Aorta (tissue), 5 donors: ENCODE measurements around the gene PCSK6. TPM values are rescaled to one million over a fixed set of nuclear protein-coding genes. Genes with fewer than 3 reads are reported as not detected.
"Not testable (repeated sequence)": the region's sequence is repeated elsewhere in the genome, so short reads cannot be mapped to it uniquely, and the experiment has no call there.

Experiments
- ATAC-seq: fragments of 200-7000 bp; cut with Tn5 transposase; one replicate; pipeline ENCODE4 v1.9.1; 2022; ENCODE audit warnings: moderate library complexity; ENCODE audit not compliant: low FRiP score
- DNase-seq, 2 donors: peaks; one replicate each; pipeline ENCODE4 v3.0.0-alpha.2; 2020
- H3K27ac ChIP-seq, 2 donors: one replicate each; pipeline ENCODE4 v1.5.1; 2013; ENCODE audit warnings: low read length in 2 of 2, mild to moderate bottlenecking in 2 of 2, moderate library complexity in 2 of 2, control low read depth in 1 of 2, inconsistent platforms in 1 of 2, low read depth in 1 of 2
- H3K27me3 ChIP-seq, 2 donors: one replicate each; pipeline ENCODE4 v1.6.1; 2013; ENCODE audit warnings: control low read depth in 1 of 2, low read length in 1 of 2, mild to moderate bottlenecking in 1 of 2, moderate library complexity in 1 of 2; ENCODE audit not compliant: insufficient read depth in 2 of 2, control insufficient read depth in 1 of 2
- H3K36me3 ChIP-seq, 2 donors: one replicate each; pipeline ENCODE4 v1.6.1; 2013; ENCODE audit warnings: control low read depth in 1 of 2, low read length in 1 of 2, mild to moderate bottlenecking in 1 of 2; ENCODE audit not compliant: insufficient read depth in 2 of 2, control insufficient read depth in 1 of 2
- H3K4me1 ChIP-seq, 2 donors: one replicate each; pipeline ENCODE4 v1.6.1; 2013; ENCODE audit warnings: low read length in 2 of 2, control low read depth in 1 of 2, mild to moderate bottlenecking in 1 of 2, moderate library complexity in 1 of 2; ENCODE audit not compliant: insufficient read depth in 2 of 2, control insufficient read depth in 1 of 2
- H3K4me3 ChIP-seq, 2 donors: one replicate each; pipeline ENCODE4 v1.5.1; 2013; ENCODE audit warnings: low read length in 2 of 2, control low read depth in 1 of 2, mild to moderate bottlenecking in 1 of 2
- H3K9me3 ChIP-seq: one replicate; pipeline ENCODE4 v1.6.1; 2013; ENCODE audit warnings: mild to moderate bottlenecking, low read length; ENCODE audit not compliant: control insufficient read depth
- WGBS, 2 donors: extraction: QIAGEN DNeasy Blood & Tissue Kit; methylation state at CpG; one replicate each; pipeline ENCODE4 v1.1.7; 2013; 5-methylcytosine and 5-hydroxymethylcytosine counted together
- intact Hi-C, 2 donors: fragments of 100-400 bp; cut with DNase I; formaldehyde crosslinking; loops; one replicate each; pipeline versions ENCODE4 v1.14.2 to v1.15.0; 2022
- polyA plus RNA-seq, 2 donors: library from polyadenylated mRNA; stranded (reverse); fragments of 200-250 nt; gene quantifications; one replicate each; pipeline ENCODE4 v1.2.3, GENCODE V29; 2013
- total RNA-seq, 2 donors: library from RNA; stranded (reverse); fragmentation: NEBNext Ultra II Directional; extraction: Animal tissue kit (Norgen Biotek cat#: 25700); gene quantifications; one replicate each; pipeline ENCODE4 v1.2.1, GENCODE V29; 2021
- donor health status: healthy with polysubstance abuse.
- donor health status: Bipolar disorder and iron deficiency.
- donor health status: DM: no; HTN: no; CAD: no.
- donor health status: DM: no; HTN: no; CAD: no.
- donor health status: DM: yes; HTN: yes; CAD: no.

PCSK6 gene
- total and polyA plus RNA-seq, 4 donors = 1.6 to 11.2 (median 5.0) TPM; not detected in 1

DNA sequence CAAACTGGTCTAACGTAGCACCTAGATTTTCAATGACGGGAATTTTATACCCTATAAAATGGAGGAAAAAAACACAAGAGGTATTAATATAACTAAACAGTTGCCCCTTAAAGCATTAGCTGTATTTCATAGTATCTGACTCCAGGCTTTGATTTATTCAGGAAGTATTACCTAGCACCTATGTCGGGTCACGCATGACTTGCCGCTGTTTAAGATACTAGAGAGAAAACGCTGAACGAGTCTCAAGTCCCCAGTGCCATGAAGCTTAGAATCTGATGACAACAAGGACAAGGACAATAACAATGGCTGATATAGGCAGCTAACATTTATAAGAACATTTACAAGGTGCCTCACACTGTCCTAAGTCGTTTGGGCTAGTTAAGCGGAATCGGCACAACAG, 196.4 kb downstream of the PCSK6 start:
- Histone ChIP-seq H3K27me3 (no peaks in the 10 kb centered on the region), H3K4me1 (no peaks in the 10 kb centered on the region), H3K9me3 (no peaks in the 10 kb centered on the region), H3K27ac (no peak overlapping the region), H3K36me3 (peaks cover 0 to 2% of the 10 kb centered on the region in 2 donors), H3K4me3 (no peak overlapping the region)
- DNase-seq (no peak), ATAC-seq (no peak)
- WGBS, 2 donors = 82 to 84% methylated on average over 10 of the region's 10 CpGs
- intact Hi-C loops = loop anchor here in 1 of 2 donors (10.0 kb wide), 1 partner anchor 688 kb away; the partner anchor contains the start of genes ASB7 and LINS1

DNA sequence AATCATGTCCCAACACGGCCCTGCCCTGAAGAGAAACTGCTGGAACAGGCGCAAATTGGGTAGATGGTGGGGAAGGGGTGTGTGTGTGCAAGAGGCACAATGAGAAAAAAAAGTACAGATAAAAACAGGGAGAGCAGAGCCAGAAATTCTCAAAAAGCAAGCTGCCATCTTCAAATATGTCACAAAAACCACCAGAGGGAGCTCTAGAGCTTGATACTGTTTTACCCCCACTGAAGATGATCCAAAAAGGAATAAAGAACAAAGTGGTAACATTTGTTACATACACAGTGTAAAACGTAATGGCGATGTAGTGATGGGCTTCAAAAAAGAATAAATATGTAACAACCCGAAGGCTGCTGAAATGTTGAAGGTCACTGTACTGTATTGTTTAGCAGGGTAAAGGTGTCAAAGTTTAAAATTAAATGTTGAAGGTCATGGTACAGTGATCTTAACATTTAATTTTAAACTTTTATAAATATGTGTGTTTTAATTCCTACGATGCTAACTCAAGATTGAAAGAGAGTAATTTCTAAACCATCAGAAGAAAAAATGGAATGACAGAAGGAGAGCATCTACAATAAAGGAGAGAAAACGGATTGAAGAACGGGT, 200.5 kb downstream of the PCSK6 start:
- no peaks in the 10 kb centered on the region for H3K4me1 ChIP-seq
- H3K9me3 ChIP-seq = no peaks in the 10 kb centered on the region
- no peak overlapping the region for H3K27ac ChIP-seq
- H3K36me3 ChIP-seq = peaks cover 2 to 4% of the 10 kb centered on the region in 2 donors
- intact Hi-C loops = no loop called here
- ATAC-seq (no peak), DNase-seq (no peak)
- H3K4me3 ChIP-seq = no peak overlapping the region
- no peaks in the 10 kb centered on the region for H3K27me3 ChIP-seq
- WGBS, 2 donors = 79 to 82% methylated on average over 8 of the region's 8 CpGs

DNA sequence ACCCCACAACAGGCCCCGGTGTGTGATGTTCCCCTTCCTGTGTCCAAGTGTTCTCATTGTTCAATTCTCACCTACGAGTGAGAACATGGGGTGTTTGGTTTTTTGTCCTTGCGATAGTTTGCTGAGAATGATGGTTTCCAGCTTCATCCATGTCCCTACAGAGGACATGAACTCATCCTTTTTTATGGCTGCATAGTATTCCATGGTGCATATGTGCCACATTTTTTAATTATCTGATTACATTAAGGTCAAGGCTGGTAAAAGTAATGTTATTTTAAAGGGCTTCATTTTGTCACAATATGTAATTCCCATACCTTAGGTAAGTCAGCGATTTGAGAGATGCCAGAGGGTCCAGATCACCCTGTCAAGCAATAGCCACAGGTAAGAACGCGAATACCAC, 202.2 kb downstream of the PCSK6 start:
- 95 to 98% methylated on average over 6 of the region's 6 CpGs for WGBS, 2 donors
- H3K9me3 ChIP-seq, H3K36me3 ChIP-seq, H3K4me1 ChIP-seq, DNase-seq, H3K4me3 ChIP-seq, intact Hi-C loops, H3K27ac ChIP-seq, H3K27me3 ChIP-seq, ATAC-seq: not testable (repeated sequence)

DNA sequence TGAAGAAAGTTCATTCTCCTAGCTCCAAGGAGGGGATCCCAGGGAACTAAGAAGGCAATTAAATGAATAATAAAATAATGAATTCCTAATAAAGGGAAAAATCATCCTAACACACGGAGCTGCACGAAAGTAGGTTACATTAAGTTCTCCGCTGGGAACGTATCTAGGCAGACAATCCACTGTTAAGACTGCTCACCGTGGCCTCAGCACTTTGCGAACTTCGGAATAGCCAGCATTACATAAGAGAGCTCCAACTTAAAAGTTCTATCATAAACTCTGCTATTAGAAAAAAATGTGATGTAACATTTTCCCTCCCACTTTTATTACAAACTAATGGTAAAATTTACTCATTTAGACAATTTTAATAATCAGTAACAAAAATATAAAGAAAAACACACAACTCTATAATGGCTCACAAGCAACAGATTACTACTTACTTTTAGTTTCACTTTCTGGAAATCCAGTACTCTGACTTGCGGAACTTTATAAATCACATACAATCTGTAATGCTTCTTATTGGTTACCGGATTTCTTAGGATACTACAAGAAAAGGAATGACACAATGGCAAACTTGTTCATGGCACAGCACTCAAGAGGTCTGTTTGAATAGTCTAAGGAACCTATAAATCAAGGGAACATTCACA, 202.9 kb downstream of the PCSK6 start:
- Histone ChIP-seq H3K4me3 (no peak overlapping the region), H3K27ac (no peak overlapping the region), H3K9me3 (no peaks in the 10 kb centered on the region), H3K36me3 (peaks cover 2 to 7% of the 10 kb centered on the region in 2 donors), H3K4me1 (no peaks in the 10 kb centered on the region), H3K27me3 (no peaks in the 10 kb centered on the region)
- intact Hi-C loops = no loop called here
- ATAC-seq (no peak), DNase-seq (no peak)
- WGBS, 2 donors = 91 to 93% methylated on average over 9 of the region's 9 CpGs

DNA sequence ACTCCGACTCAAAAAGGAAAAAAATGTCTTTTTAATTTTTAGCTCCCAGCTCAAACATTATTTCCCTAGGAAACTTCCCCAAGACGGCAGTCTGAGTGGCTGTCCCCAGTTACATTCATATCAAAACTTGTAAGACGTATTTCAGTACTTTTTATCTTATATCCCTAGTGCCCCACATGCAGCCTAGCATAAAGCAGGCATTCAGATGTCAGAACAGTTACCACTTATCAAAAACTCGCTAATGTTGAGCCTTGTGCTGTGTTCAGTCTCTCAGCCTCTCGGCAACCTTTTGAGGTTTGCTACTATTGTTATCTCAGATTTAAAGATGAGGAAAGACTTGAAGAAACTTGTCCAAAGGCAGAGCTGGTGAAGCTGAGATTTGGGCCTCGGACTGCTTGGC, 205.6 kb downstream of the PCSK6 start:
- Histone ChIP-seq H3K4me3 (no peak overlapping the region), H3K36me3 (peaks cover 2 to 11% of the 10 kb centered on the region in 2 donors), H3K27ac (no peak overlapping the region), H3K27me3 (no peaks in the 10 kb centered on the region), H3K9me3 (no peaks in the 10 kb centered on the region), H3K4me1 (no peaks in the 10 kb centered on the region)
- no peak for DNase-seq
- intact Hi-C loops = no loop called here
- no peak for ATAC-seq
- WGBS, 2 donors = 84 to 96% methylated on average over 6 of the region's 6 CpGs

DNA sequence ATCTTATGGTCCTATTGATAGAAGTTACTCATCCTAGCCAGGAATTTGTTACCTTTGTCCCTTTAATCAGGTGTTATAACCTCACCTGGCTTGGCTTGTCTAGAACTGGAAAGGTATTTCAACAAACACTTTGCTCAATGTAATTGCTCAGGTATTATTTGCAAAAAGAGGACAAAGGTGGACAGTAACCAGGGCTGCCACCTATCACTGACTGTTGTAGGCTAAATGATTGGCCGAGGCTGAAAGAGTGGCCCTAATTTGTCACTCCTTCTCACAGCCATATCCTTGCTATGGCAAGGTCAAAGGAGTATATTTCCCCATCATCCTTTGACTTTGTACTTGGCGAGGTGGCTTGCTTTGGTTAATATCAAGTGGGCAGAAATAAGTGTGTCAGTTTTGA, 209.5 kb downstream of the PCSK6 start:
- Histone ChIP-seq H3K9me3 (no peaks in the 10 kb centered on the region), H3K27me3 (no peaks in the 10 kb centered on the region), H3K4me3 (no peak overlapping the region), H3K36me3 (peaks cover 2 to 7% of the 10 kb centered on the region in 2 donors), H3K27ac (no peak overlapping the region), H3K4me1 (no peaks in the 10 kb centered on the region)
- ATAC-seq = no peak
- DNase-seq = no peak
- intact Hi-C loops = no loop called here
- 87 to 89% methylated on average over 2 of the region's 2 CpGs for WGBS, 2 donors

DNA sequence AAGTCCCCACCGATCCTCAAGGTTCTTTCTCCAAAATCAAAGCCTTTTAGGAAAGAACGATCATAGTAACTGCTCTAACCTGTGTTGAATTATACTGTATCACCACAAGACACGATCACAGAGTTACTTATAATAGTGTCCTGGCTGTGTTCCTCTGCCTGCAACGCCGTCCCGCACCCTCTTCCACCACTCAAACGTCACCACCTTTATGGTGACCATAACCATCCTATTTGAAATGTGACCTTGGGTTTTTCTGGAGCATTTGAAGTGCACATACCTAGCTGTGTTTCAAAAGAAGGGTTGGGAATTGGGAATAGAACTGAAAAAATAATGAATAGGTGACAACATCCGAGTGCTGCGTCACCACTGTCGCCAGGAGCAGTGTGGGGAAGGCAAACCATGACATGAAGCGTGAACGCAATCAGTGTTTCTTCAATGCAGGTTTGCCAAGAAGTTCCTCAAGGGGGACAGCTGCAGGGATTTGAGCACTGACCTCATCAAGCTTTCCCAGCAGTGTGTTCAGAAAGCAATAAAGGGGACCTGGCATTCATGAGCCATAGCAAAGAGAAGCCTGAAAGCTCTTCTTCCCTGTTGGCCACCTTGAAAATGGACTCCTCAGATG, 211.5 kb downstream of the PCSK6 start:
- H3K27ac ChIP-seq = no peak overlapping the region
- no peak for ATAC-seq
- H3K4me1 ChIP-seq = no peaks in the 10 kb centered on the region
- no peak for DNase-seq
- no peak overlapping the region for H3K4me3 ChIP-seq
- no peaks in the 10 kb centered on the region for H3K9me3 ChIP-seq
- peaks cover 4 to 14% of the 10 kb centered on the region in 2 donors for H3K36me3 ChIP-seq
- 77 to 78% methylated on average over 12 of the region's 12 CpGs for WGBS, 2 donors
- H3K27me3 ChIP-seq = no peaks in the 10 kb centered on the region
- intact Hi-C loops = loop anchor here in 1 of 2 donors (1.0 kb wide), 1 partner anchor 17 kb away; the partner anchor contains the start of gene SNRPA1

DNA sequence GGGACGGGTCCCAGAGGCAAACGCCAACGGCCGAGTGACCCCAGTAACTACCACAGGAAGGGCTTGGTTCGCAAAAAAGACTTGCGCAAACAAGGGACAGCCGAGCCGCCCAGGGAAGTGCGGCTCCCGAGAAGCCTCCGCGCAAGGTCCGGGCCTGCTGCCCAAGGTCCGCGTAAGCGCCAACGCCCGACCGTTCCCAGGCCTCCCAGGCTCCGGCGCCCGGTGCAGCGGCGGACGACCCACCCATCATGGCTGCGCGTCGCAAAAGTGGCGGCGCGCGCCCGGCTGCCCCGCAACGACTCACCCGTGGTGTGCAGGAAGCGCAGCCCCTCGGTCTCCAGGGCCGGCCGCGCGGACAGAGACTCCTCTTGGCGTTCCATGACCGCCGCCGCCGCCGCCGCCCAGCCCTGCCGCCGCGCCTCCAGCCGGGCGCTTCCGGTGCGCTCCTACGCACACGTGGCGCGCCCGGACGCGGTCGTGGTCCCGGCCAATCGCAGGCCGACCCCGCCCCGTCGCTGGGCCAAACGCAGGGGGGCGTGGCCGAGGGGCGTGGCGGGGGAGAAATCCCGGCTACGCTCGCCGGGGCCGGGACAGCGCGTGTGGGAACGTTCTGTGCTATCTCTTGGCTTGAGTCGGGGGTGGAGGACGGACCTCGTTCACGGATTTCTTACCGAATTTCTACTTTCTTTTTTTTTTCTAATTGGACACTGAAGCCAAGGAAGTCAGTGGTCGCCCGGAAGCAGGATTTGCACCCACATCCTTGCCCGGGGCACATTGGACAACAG, 212.3 kb downstream of the PCSK6 start, which contains the start of gene SELENOS:
TSS of gene SELENOS (minus strand) at position 448 of the 785 bp plus-strand sequence. CDS start at position 380, 68 bp downstream.
- no peaks in the 10 kb centered on the region for H3K27me3 ChIP-seq
- peak; percentile 99 for ATAC-seq
- H3K9me3 ChIP-seq = no peaks in the 10 kb centered on the region
- peak within 1 kb of the TSS; percentile 49 to 85 for H3K4me3 ChIP-seq
- intact Hi-C loops = loop anchor here in 1 of 2 donors (1.0 kb wide), 1 partner anchor 18 kb away; the partner anchor contains the start of gene SNRPA1
- peak within 1 kb of the TSS; percentile 54 to 84 for H3K27ac ChIP-seq
- H3K36me3 ChIP-seq = peaks cover 9 to 17% of the 10 kb centered on the region in 2 donors
- no peaks in the 10 kb centered on the region for H3K4me1 ChIP-seq
- 0 to 1% methylated on average over 69 to 91 of the region's 91 CpGs for WGBS, 2 donors
- peak; percentile 92 to 98 for DNase-seq
